Activated naive CD8-positive, alpha-beta T cell treated with anti-CD3 and anti-CD28 coated beads, Interleukin-2, amount 50 U/mL, for 24 hours (primary cell): ENCODE results near the gene AQP3.
"Not testable (repeated sequence)": the region's sequence is repeated elsewhere in the genome, so short reads cannot be mapped to it uniquely, and the experiment has no call there.

Source experiments
- ATAC-seq: fragments of 150-1000 bp; cut with Tn5 transposase; one replicate; pipeline ENCODE4 v1.10.0; 2021
- DNase-seq: peaks from one replicate; pipeline ENCODE4 v3.0.0; 2021
- H3K27ac Mint-ChIP-seq: one replicate; pipeline ENCODE4 v1.8.0; 2021; ENCODE audit warnings: mild to moderate bottlenecking, mixed read lengths
- H3K27me3 Mint-ChIP-seq: one replicate; pipeline ENCODE4 v1.8.0; 2021; ENCODE audit warnings: mixed read lengths
- H3K36me3 Mint-ChIP-seq: one replicate; pipeline ENCODE4 v1.8.0; 2021; ENCODE audit warnings: low read depth, mixed read lengths
- H3K4me1 Mint-ChIP-seq: one replicate; pipeline ENCODE4 v1.8.0; 2021; ENCODE audit warnings: mixed read lengths
- H3K4me3 Mint-ChIP-seq: one replicate; pipeline ENCODE4 v1.8.0; 2021; ENCODE audit warnings: mild to moderate bottlenecking, moderate library complexity, mixed read lengths
- H3K9me3 Mint-ChIP-seq: one replicate; pipeline ENCODE4 v1.8.0; 2021; ENCODE audit warnings: mixed read lengths

AQP3 gene

GRCh38 chr9:33425128-33425533 is 22.3 kb downstream of the AQP3 start:
- no peaks in the 10 kb centered on the region for H3K36me3 Mint-ChIP-seq

GRCh38 chr9:33424492-33424891 is 22.9 kb downstream of the AQP3 start:
- not testable (repeated sequence) for DNase-seq, H3K27me3 Mint-ChIP-seq

More at GRCh38 chr9:33425128-33425533, 22.3 kb downstream of the AQP3 start:
- H3K4me3 Mint-ChIP-seq: no peak overlapping the region
- DNase-seq (no peak), ATAC-seq (no peak)
- no peaks in the 10 kb centered on the region for H3K27me3 Mint-ChIP-seq
- no peaks in the 10 kb centered on the region for H3K9me3 Mint-ChIP-seq
- H3K4me1 Mint-ChIP-seq: no peaks in the 10 kb centered on the region
- no peak overlapping the region for H3K27ac Mint-ChIP-seq

GRCh38 chr9:33424043-33424442 is 23.4 kb downstream of the AQP3 start:
- not testable (repeated sequence) for H3K27me3 Mint-ChIP-seq, ATAC-seq, H3K4me3 Mint-ChIP-seq, H3K27ac Mint-ChIP-seq, DNase-seq, H3K4me1 Mint-ChIP-seq, H3K36me3 Mint-ChIP-seq, H3K9me3 Mint-ChIP-seq

More at GRCh38 chr9:33424492-33424891, 22.9 kb downstream of the AQP3 start:
- H3K4me3 Mint-ChIP-seq, H3K4me1 Mint-ChIP-seq, H3K36me3 Mint-ChIP-seq, ATAC-seq, H3K9me3 Mint-ChIP-seq, H3K27ac Mint-ChIP-seq: not testable (repeated sequence)

GRCh38 chr9:33419708-33420303 is 27.6 kb downstream of the AQP3 start:
- H3K27me3 Mint-ChIP-seq: no peaks in the 10 kb centered on the region

GRCh38 chr9:33418090-33418489 is 29.3 kb downstream of the AQP3 start:
- ATAC-seq: no peak
- peaks cover 38% of the 10 kb centered on the region for H3K4me1 Mint-ChIP-seq
- H3K9me3 Mint-ChIP-seq: no peaks in the 10 kb centered on the region
- no peak for DNase-seq
- no peak overlapping the region for H3K27ac Mint-ChIP-seq
- no peak overlapping the region for H3K4me3 Mint-ChIP-seq
- H3K27me3 Mint-ChIP-seq: no peaks in the 10 kb centered on the region
- no peaks in the 10 kb centered on the region for H3K36me3 Mint-ChIP-seq

More at GRCh38 chr9:33419708-33420303, 27.6 kb downstream of the AQP3 start:
- DNase-seq (no peak), ATAC-seq (no peak)
- H3K4me1 Mint-ChIP-seq: peaks cover 30% of the 10 kb centered on the region
- H3K27ac Mint-ChIP-seq: no peak overlapping the region
- no peaks in the 10 kb centered on the region for H3K9me3 Mint-ChIP-seq
- no peaks in the 10 kb centered on the region for H3K36me3 Mint-ChIP-seq
- no peak overlapping the region for H3K4me3 Mint-ChIP-seq

- H3K9me3 Mint-ChIP-seq: no peaks in the 10 kb centered on the region
- H3K27me3 Mint-ChIP-seq: no peaks in the 10 kb centered on the region
- H3K36me3 Mint-ChIP-seq: no peaks in the 10 kb centered on the region
- H3K4me3 Mint-ChIP-seq: no peak overlapping the region
- DNase-seq (no peak), ATAC-seq (no peak)
- H3K27ac Mint-ChIP-seq: no peak overlapping the region
- peaks cover 38% of the 10 kb centered on the region for H3K4me1 Mint-ChIP-seq
Measured at GRCh38 chr9:33416996-33417395, 30.4 kb downstream of the AQP3 start.

- DNase-seq (peak; percentile 91), ATAC-seq (peak; percentile 94)
- no peaks in the 10 kb centered on the region for H3K36me3 Mint-ChIP-seq
- peak overlapping the region; percentile 70 for H3K27ac Mint-ChIP-seq
- no peak overlapping the region for H3K4me3 Mint-ChIP-seq
- H3K27me3 Mint-ChIP-seq: no peaks in the 10 kb centered on the region
- peaks cover 38% of the 10 kb centered on the region for H3K4me1 Mint-ChIP-seq
- no peaks in the 10 kb centered on the region for H3K9me3 Mint-ChIP-seq
Measured at GRCh38 chr9:33415501-33416038, 31.8 kb downstream of the AQP3 start.

GRCh38 chr9:33414889-33415500 is 32.4 kb downstream of the AQP3 start:
- DNase-seq (no peak), ATAC-seq (no peak)
- Mint-ChIP-seq H3K27me3 (no peaks in the 10 kb centered on the region), H3K27ac (peak overlapping the region; percentile 70), H3K4me3 (no peak overlapping the region), H3K36me3 (no peaks in the 10 kb centered on the region), H3K4me1 (peaks cover 38% of the 10 kb centered on the region), H3K9me3 (no peaks in the 10 kb centered on the region)

- Mint-ChIP-seq H3K36me3 (no peaks in the 10 kb centered on the region), H3K27me3 (no peaks in the 10 kb centered on the region), H3K4me1 (peaks cover 38% of the 10 kb centered on the region), H3K27ac (no peak overlapping the region), H3K4me3 (no peak overlapping the region), H3K9me3 (no peaks in the 10 kb centered on the region)
- DNase-seq (no peak), ATAC-seq (no peak)
Measured at GRCh38 chr9:33414268-33414667, 33.1 kb downstream of the AQP3 start.

GRCh38 chr9:33408087-33408486 is 39.3 kb downstream of the AQP3 start:
- no peaks in the 10 kb centered on the region for H3K27me3 Mint-ChIP-seq
- ATAC-seq: no peak

GRCh38 chr9:33407061-33407460 is 40.3 kb downstream of the AQP3 start:
- Mint-ChIP-seq H3K9me3 (no peaks in the 10 kb centered on the region), H3K4me1 (no peaks in the 10 kb centered on the region), H3K27me3 (no peaks in the 10 kb centered on the region), H3K36me3 (no peaks in the 10 kb centered on the region), H3K4me3 (no peak overlapping the region), H3K27ac (no peak overlapping the region)
- DNase-seq (no peak), ATAC-seq (no peak)

More at GRCh38 chr9:33408087-33408486, 39.3 kb downstream of the AQP3 start:
- H3K4me3 Mint-ChIP-seq: no peak overlapping the region
- H3K36me3 Mint-ChIP-seq: no peaks in the 10 kb centered on the region
- no peaks in the 10 kb centered on the region for H3K9me3 Mint-ChIP-seq
- no peak for DNase-seq
- no peaks in the 10 kb centered on the region for H3K4me1 Mint-ChIP-seq
- no peak overlapping the region for H3K27ac Mint-ChIP-seq

GRCh38 chr9:33404788-33405362 is 42.5 kb downstream of the AQP3 start:
- Mint-ChIP-seq H3K36me3 (no peaks in the 10 kb centered on the region), H3K4me3 (no peak overlapping the region), H3K4me1 (no peaks in the 10 kb centered on the region), H3K9me3 (no peaks in the 10 kb centered on the region), H3K27ac (no peak overlapping the region), H3K27me3 (no peaks in the 10 kb centered on the region)
- ATAC-seq: peak; percentile 24
- DNase-seq: no peak

- Mint-ChIP-seq H3K27me3 (no peaks in the 10 kb centered on the region), H3K4me1 (no peaks in the 10 kb centered on the region), H3K9me3 (no peaks in the 10 kb centered on the region), H3K27ac (no peak overlapping the region), H3K4me3 (no peak overlapping the region), H3K36me3 (no peaks in the 10 kb centered on the region)
- DNase-seq: no peak
- ATAC-seq: no peak
Measured at GRCh38 chr9:33403941-33404787, 43.2 kb downstream of the AQP3 start.

GRCh38 chr9:33402371-33402770 is 45.0 kb downstream of the AQP3 start, which contains the start of gene AQP7:
Gene AQP7 (minus strand): TSS chr9:33402568. CDS start chr9:33401262, 1,306 bp downstream.
- not testable (repeated sequence) for H3K9me3 Mint-ChIP-seq, H3K4me3 Mint-ChIP-seq, H3K36me3 Mint-ChIP-seq, H3K4me1 Mint-ChIP-seq, H3K27me3 Mint-ChIP-seq, DNase-seq, ATAC-seq, H3K27ac Mint-ChIP-seq
